Measurements from ENCODE around the gene RFX1.

DNA sequence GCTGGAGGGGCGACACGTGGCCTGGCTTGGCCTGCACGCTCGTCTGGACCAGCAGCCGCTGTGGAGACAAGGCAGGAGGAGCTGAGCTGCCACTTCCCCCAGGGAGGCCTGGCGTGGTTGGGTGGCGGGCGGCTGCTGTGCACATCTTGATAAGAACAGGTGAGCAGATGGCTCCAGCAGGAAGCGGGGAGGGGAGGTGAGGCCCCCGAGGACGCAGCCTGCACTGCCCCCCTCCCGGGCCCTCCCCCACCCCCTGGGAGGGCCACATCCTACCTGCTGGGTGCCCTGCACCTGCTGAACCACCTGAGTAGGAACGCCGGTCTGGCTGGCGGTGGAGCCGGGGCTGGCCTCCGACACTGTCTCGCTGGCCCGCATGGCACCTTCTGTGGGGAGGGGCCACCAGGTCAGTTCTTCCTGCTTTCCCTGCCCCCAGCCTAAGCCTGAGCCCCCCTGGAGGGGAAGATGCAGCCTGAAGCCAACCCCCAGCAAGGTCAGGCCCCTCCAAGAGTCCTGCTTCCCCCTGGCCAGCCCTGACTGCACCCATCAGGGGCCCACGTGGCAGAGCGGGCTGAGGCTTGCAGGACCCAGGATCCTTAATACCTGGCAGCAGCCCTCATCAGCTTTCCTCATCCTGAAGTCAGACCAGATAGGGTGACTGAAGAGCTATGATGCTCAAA, 22.8 kb downstream of the RFX1 start:
- TF ChIP-seq YY1 (IDR thresholded peaks at IDR 0.05; ENCODE audit: insufficient read depth, insufficient read length) (no peak), ZNF274 (IDR thresholded peaks at IDR 0.05; ENCODE audit: low read depth, low read length) (no peak)
